H1 (cell line): Measurements from ENCODE around the gene AKT1S1. TPM values are rescaled to one million over a fixed set of nuclear protein-coding genes. Genes with fewer than 3 reads are reported as not detected.

Experiments
- ASH2L ChIP-seq: fragments of 200-600, 300-600 bp; sonication (generic); IDR thresholded peaks from one replicate; pipeline ENCODE4 v1.7.1; 2017; ENCODE audit warnings: low read length
- CBX8 ChIP-seq: fragments of 300-800, 300-1000 bp; sonication (generic); IDR thresholded peaks from 2 replicates; pipeline ENCODE4 v1.7.1; 2016; ENCODE audit warnings: low read depth, low read length, borderline replicate concordance
- RAD21 ChIP-seq, 2 experiments: IDR thresholded peaks in 1 of 2; conservative IDR thresholded peaks in 1 of 2; 2 replicates each; pipeline ENCODE4 v1.6.1; 2011; ENCODE audit warnings: low read depth in 2 of 2, low read length in 2 of 2, improper control_type of control experiment in 1 of 2, inconsistent platforms in 1 of 2, mild to moderate bottlenecking in 1 of 2, moderate library complexity in 1 of 2
- RXRA ChIP-seq: IDR thresholded peaks from 2 replicates; pipeline ENCODE4 v1.6.1; 2011; ENCODE audit warnings: low read depth, mild to moderate bottlenecking, low read length, moderate library complexity; ENCODE audit not compliant: insufficient read depth
- SAP30 ChIP-seq: fragments of 300-600 bp; sonication (generic); IDR thresholded peaks from 2 replicates; pipeline ENCODE4 v1.7.1; 2012; ENCODE audit warnings: low read length, moderate library complexity, mild to moderate bottlenecking, inconsistent platforms; ENCODE audit not compliant: insufficient read depth, insufficient replicate concordance
- polyA plus RNA-seq, 7 experiments: library from polyadenylated mRNA; depleted of rRNA in 3 of 7; stranded (reverse) in 5 of 7; unstranded in 2 of 7; fragments of >200 nt in 5 of 7; fragments of 200-250 nt in 2 of 7; gene quantifications; 1 replicate in 5 of 7; 2 replicates in 1 of 7; 4 replicates in 1 of 7; pipeline versions ENCODE4 v1.2.1 to v1.2.3, GENCODE V29; 2011 to 2013; ENCODE audit warnings: missing spikeins in 2 of 7, mixed read lengths in 2 of 7
- total RNA-seq: library from RNA; stranded (reverse); fragmentation: NEBNext Ultra II Directional; extraction: Animal tissue kit (Norgen Biotek cat#: 25700); gene quantifications from 2 replicates; pipeline ENCODE4 v1.2.1, GENCODE V29; 2021

AKT1S1 gene
- total and polyA plus RNA-seq, 2 of the 8 experiments (the other 6 are each of a cell fraction or from before 2014, with no cell fraction given) = 40.7 to 45.9 TPM

GRCh38 chr19:49844138-49845095 is 32.7 kb downstream of the AKT1S1 start (continued):
- TF ChIP-seq CBX8 (no peak), RAD21 (IDR thresholded peaks at IDR 0.05 in 1 of 2, conservative IDR thresholded peaks at IDR 0.05 in 1 of 2; ENCODE audit: low read depth in 2 of 2, low read length in 2 of 2) (no peak), ASH2L (no peak), RXRA (no peak), SAP30 (no peak)
